GM23338 (cell line): ENCODE data around the gene OGFOD2. TPM values are rescaled to one million over a fixed set of nuclear protein-coding genes. Genes with fewer than 3 reads are reported as not detected.

Experiments used
- ATAC-seq: fragments of 200-7000 bp; cut with Tn5 transposase; 3 replicates; pipeline ENCODE4 v1.9.1; 2020
- DNase-seq: peaks from one replicate; pipeline ENCODE4 v3.0.0-alpha.2; 2015; ENCODE audit warnings: low spot score
- H2AFZ ChIP-seq: fragments of 200-600 bp; sonication (generic); 2 replicates; pipeline ENCODE4 v1.8.0; 2016; ENCODE audit warnings: antibody characterized with exemption, mild to moderate bottlenecking, moderate library complexity
- H3F3A ChIP-seq: fragments of 200-600 bp; sonication (generic); replicated peaks from 2 replicates; pipeline ENCODE4 v1.8.0; 2017; ENCODE audit warnings: antibody characterized with exemption, mixed run types, low read depth
- H3K27ac ChIP-seq: fragments of 200-600 bp; sonication (generic); 2 replicates; pipeline ENCODE4 v1.6.1; 2016; ENCODE audit warnings: low read depth
- H3K27me3 ChIP-seq: fragments of 200-600 bp; sonication (generic); 2 replicates; pipeline ENCODE4 v1.8.0; 2016; ENCODE audit warnings: mild to moderate bottlenecking, mixed run types, moderate library complexity; ENCODE audit not compliant: insufficient read depth
- H3K36me3 ChIP-seq: fragments of 200-600 bp; sonication (generic); 2 replicates; pipeline ENCODE4 v1.8.0; 2016; ENCODE audit warnings: mild to moderate bottlenecking; ENCODE audit not compliant: insufficient read depth
- H3K4me1 ChIP-seq: fragments of 200-600 bp; sonication (generic); 2 replicates; pipeline ENCODE4 v1.8.0; 2016; ENCODE audit warnings: mild to moderate bottlenecking, moderate library complexity; ENCODE audit not compliant: insufficient read depth
- H3K4me2 ChIP-seq: fragments of 200-600 bp; sonication (generic); 2 replicates; pipeline ENCODE4 v1.7.1; 2017; ENCODE audit warnings: mixed run types
- H3K4me3 ChIP-seq: fragments of 200-600 bp; sonication (generic); 2 replicates; pipeline ENCODE4 v1.6.1; 2016; ENCODE audit warnings: mixed run types
- H3K79me2 ChIP-seq: fragments of 200-600 bp; sonication (generic); replicated peaks from 2 replicates; pipeline ENCODE4 v1.8.0; 2017; ENCODE audit warnings: mild to moderate bottlenecking; ENCODE audit not compliant: insufficient read depth
- H3K9me2 ChIP-seq: fragments of 200-600 bp; sonication (generic); 2 replicates; pipeline ENCODE4 v1.8.0; 2017; ENCODE audit not compliant: insufficient read depth
- H4K20me1 ChIP-seq: fragments of 200-600 bp; sonication (generic); replicated peaks from 2 replicates; pipeline ENCODE4 v1.8.0; 2017; ENCODE audit warnings: mild to moderate bottlenecking; ENCODE audit not compliant: insufficient read depth
- H3K27ac Mint-ChIP-seq: 2 replicates; pipeline ENCODE4 v1.8.0; 2020; ENCODE audit warnings: inconsistent platforms, mild to moderate bottlenecking, moderate library complexity, mixed read lengths
- H3K27me3 Mint-ChIP-seq: 3 replicates; pipeline ENCODE4 v1.8.0; 2022; ENCODE audit warnings: low read depth, mild to moderate bottlenecking, moderate library complexity, mixed read lengths, inconsistent platforms; ENCODE audit not compliant: insufficient read depth, poor library complexity
- H3K36me3 Mint-ChIP-seq: 3 replicates; pipeline ENCODE4 v1.8.0; 2021; ENCODE audit warnings: low read depth, mild to moderate bottlenecking, inconsistent platforms, moderate library complexity, mixed read lengths
- H3K4me1 Mint-ChIP-seq: 3 replicates; pipeline ENCODE4 v1.8.0; 2020; ENCODE audit warnings: mild to moderate bottlenecking, inconsistent platforms, mixed read lengths
- H3K4me3 Mint-ChIP-seq: 3 replicates; pipeline ENCODE4 v1.8.0; 2021; ENCODE audit warnings: moderate library complexity, mild to moderate bottlenecking, inconsistent platforms, mixed read lengths
- H3K9me3 Mint-ChIP-seq: 3 replicates; pipeline ENCODE4 v1.8.0; 2020; ENCODE audit warnings: moderate library complexity, mild to moderate bottlenecking, inconsistent platforms, mixed read lengths
- CREB1 ChIP-seq: fragments of 250-450 bp; sonication (Bioruptor Pico); IDR thresholded peaks from 2 replicates; pipeline ENCODE4 v1.5.0; 2020; ENCODE audit warnings: low read depth, mild to moderate bottlenecking, moderate library complexity
- EZH2 ChIP-seq: fragments of 200-600 bp; sonication (generic); IDR thresholded peaks from one replicate; pipeline ENCODE4 v1.8.0; 2017; ENCODE audit warnings: antibody characterized with exemption, mild to moderate bottlenecking, low read depth; ENCODE audit not compliant: unreplicated experiment
- EZH2phosphoT487 ChIP-seq: fragments of 200-600 bp; sonication (generic); IDR thresholded peaks from one replicate; pipeline ENCODE4 v1.8.1; 2018; ENCODE audit warnings: antibody characterized with exemption; ENCODE audit not compliant: unreplicated experiment
- JUNB ChIP-seq: IDR thresholded peaks from one replicate; pipeline ENCODE4 v1.6.1; 2016; ENCODE audit warnings: antibody characterized with exemption; ENCODE audit not compliant: unreplicated experiment
- NANOG ChIP-seq: IDR thresholded peaks from 2 replicates; pipeline ENCODE4 v1.6.1; 2016; ENCODE audit warnings: antibody characterized with exemption, borderline replicate concordance
- POLR2AphosphoS5 ChIP-seq: IDR thresholded peaks from 2 replicates; pipeline ENCODE4 v1.6.1; 2016; ENCODE audit warnings: antibody characterized with exemption, low read depth
- ZNF114 ChIP-seq: fragments of 250-450 bp; sonication (Bioruptor Pico); IDR thresholded peaks from 2 replicates; pipeline ENCODE4 v1.5.0; 2020; ENCODE audit warnings: mild to moderate bottlenecking, moderate library complexity
- ZNF331 ChIP-seq: fragments of 250-450 bp; sonication (Bioruptor Pico); IDR thresholded peaks from 2 replicates; pipeline ENCODE4 v1.5.0; 2020; ENCODE audit warnings: low read depth, mild to moderate bottlenecking, moderate library complexity
- polyA plus RNA-seq: library from polyadenylated mRNA; unstranded; fragments of >200 nt; fragmentation: Nextera tagmentation; extraction: Ambion mirVana; gene quantifications from 2 replicates; pipeline ENCODE4 v1.2.1, GENCODE V29; 2016
- total RNA-seq: library from RNA; depleted of rRNA; stranded (reverse); fragments of >200 nt; shearing (Covaris generic); gene quantifications from 2 replicates; pipeline ENCODE4 v1.2.3, GENCODE V29; 2014
- TF ChIP-seq, protein P1 (sequence below): IDR thresholded peaks from 2 replicates; pipeline ENCODE4 v1.6.1; 2016; ENCODE audit warnings: antibody characterized with exemption
- TF ChIP-seq, protein P2 (sequence below): fragments of 250-450 bp; sonication (Bioruptor Pico); IDR thresholded peaks from 2 replicates; pipeline ENCODE4 v1.5.0; 2020; ENCODE audit warnings: mild to moderate bottlenecking, moderate library complexity

The OGFOD2 gene
- total and polyA plus RNA-seq, 2 experiments from 2014 or later, result 13.1 to 16.1 TPM

DNA sequence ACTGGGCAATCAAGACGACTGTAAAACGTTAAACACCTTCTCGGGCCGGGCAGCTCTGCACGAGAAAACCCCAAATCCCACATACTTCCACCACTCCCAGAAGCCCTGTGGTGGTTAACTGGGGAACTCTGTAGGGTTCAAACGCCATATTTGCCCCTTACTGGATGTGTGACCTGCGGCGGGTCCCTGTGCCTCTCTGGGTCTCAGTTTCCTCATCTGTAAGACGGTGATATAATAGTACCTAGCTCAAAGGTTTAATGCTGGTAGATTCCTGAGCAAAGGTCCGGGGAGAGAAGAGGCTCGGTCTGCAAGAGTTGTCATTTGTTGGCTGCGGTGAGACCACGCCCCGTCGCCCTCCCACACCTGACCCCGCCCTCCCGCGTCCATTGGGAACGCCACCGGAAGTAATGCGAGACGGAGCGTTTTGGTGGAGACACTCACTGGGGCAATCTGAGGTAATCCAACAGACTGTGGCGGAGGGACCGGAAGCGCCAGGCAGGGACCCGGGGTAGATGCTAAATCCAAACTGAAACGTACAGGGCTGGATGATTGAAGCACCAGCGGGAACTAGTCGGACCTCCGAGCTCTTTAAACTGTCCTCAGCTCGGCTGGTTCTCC, 661 bp upstream of the OGFOD2 start:
- Histone ChIP-seq H3F3A (no peaks in the 10 kb centered on the region), H3K4me1 (peaks cover 7% of the 10 kb centered on the region; the same call in 1 of the 2 replicates), H4K20me1 (no peaks in the 10 kb centered on the region; the same call in 1 of the 2 replicates), H3K9me2 (no peaks in the 10 kb centered on the region), H3K27me3 (no peaks in the 10 kb centered on the region), H3K4me3 (peak overlapping the region; percentile 93), H2AFZ (peak overlapping the region; percentile 98), H3K79me2 (peaks cover 12% of the 10 kb centered on the region; the same call in 1 of the 2 replicates), H3K4me2 (peak overlapping the region; percentile 91), H3K36me3 (no peaks in the 10 kb centered on the region), H3K27ac (peak overlapping the region; percentile 91)
- peaks cover 2% of the 10 kb centered on the region; the same call in 1 of the 3 replicates for H3K4me1 Mint-ChIP-seq
- H3K27ac Mint-ChIP-seq, result peak overlapping the region; percentile 99
- peak overlapping the region; percentile 97 for H3K4me3 Mint-ChIP-seq
- ATAC-seq, result peak; percentile 91
- TF ChIP-seq, protein P1, sequence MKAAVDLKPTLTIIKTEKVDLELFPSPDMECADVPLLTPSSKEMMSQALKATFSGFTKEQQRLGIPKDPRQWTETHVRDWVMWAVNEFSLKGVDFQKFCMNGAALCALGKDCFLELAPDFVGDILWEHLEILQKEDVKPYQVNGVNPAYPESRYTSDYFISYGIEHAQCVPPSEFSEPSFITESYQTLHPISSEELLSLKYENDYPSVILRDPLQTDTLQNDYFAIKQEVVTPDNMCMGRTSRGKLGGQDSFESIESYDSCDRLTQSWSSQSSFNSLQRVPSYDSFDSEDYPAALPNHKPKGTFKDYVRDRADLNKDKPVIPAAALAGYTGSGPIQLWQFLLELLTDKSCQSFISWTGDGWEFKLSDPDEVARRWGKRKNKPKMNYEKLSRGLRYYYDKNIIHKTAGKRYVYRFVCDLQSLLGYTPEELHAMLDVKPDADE, result peak; percentile 77
- TF ChIP-seq POLR2AphosphoS5 (peak; percentile 68), NANOG (no peak), CREB1 (CRISPR knock-in tag) (peak; percentile 59), JUNB (peak; percentile 86)
- peaks cover 21% of the 10 kb centered on the region for H3K27me3 Mint-ChIP-seq
- no peaks in the 10 kb centered on the region for H3K9me3 Mint-ChIP-seq
- peak; percentile 99 for DNase-seq
- no peaks in the 10 kb centered on the region for H3K36me3 Mint-ChIP-seq

DNA sequence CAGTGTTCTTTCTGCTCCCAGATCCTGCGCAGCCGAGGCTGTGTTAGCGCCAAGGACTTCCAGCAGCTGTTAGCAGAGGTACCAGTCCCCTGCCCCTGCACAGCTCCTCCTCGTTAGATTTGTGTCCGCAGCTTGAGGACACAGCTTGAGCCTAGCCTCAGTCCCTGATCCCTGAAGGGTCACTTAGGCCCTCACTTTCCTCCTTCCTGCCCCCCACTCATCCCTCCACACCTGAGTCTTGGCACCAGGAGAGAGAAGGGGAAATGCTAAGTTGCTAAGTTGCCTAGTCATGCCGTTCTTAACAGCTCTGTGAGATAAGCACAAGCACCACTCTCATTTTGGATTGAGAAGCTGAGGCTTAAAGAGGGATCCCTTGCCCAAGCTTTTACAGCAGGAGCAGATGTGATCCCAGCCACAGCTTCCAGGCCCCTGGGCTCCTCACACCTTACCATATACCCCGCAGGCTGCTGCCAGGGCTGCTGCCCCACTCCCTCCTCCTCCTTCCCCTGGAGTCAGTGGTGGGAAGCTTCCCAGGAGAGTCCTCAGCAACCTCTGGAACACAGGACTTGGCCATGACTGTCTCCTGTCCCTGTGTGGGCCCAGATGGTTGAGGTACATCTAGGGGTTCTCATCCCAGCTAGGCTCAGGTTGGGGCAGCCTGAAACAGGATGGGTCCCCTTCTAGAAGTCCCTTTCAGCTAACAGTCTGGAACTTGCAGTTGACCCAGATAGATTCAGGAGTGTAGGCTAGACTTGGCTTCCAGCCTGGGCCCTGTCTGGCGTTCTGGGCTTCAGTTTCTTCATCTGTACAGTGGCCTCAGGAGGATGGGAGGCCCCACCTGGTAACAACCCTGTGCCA, 975 bp downstream of the OGFOD2 start:
- H3K27ac Mint-ChIP-seq, result peak overlapping the region; percentile 99
- peaks cover 29% of the 10 kb centered on the region for H3K27me3 Mint-ChIP-seq
- H3K79me2 ChIP-seq, result peaks cover 15% of the 10 kb centered on the region; the same call in 1 of the 2 replicates
- no peak overlapping the region for H2AFZ ChIP-seq
- H3K4me2 ChIP-seq, result peak overlapping the region; percentile 91
- H3K4me3 ChIP-seq, result peak overlapping the region; percentile 93
- H3F3A ChIP-seq, result no peaks in the 10 kb centered on the region
- H3K4me1 ChIP-seq, result peaks cover 13% of the 10 kb centered on the region; the same call in 1 of the 2 replicates
- H3K27ac ChIP-seq, result no peak overlapping the region; the same call in 1 of the 2 replicates
- H4K20me1 ChIP-seq, result no peaks in the 10 kb centered on the region; the same call in 1 of the 2 replicates
- no peaks in the 10 kb centered on the region for H3K27me3 ChIP-seq
- peak overlapping the region; percentile 97 for H3K4me3 Mint-ChIP-seq
- no peaks in the 10 kb centered on the region for H3K9me2 ChIP-seq
- H3K4me1 Mint-ChIP-seq, result peaks cover 3% of the 10 kb centered on the region; the same call in 1 of the 3 replicates
- no peaks in the 10 kb centered on the region for H3K36me3 ChIP-seq
- H3K9me3 Mint-ChIP-seq, result no peaks in the 10 kb centered on the region
- ATAC-seq, result no peak
- H3K36me3 Mint-ChIP-seq, result no peaks in the 10 kb centered on the region
- no peak for DNase-seq
- TF ChIP-seq ZNF331 (CRISPR knock-in tag), result no peak
- no peak for TF ChIP-seq EZH2phosphoT487
- TF ChIP-seq NANOG, result no peak
- TF ChIP-seq, protein P2, sequence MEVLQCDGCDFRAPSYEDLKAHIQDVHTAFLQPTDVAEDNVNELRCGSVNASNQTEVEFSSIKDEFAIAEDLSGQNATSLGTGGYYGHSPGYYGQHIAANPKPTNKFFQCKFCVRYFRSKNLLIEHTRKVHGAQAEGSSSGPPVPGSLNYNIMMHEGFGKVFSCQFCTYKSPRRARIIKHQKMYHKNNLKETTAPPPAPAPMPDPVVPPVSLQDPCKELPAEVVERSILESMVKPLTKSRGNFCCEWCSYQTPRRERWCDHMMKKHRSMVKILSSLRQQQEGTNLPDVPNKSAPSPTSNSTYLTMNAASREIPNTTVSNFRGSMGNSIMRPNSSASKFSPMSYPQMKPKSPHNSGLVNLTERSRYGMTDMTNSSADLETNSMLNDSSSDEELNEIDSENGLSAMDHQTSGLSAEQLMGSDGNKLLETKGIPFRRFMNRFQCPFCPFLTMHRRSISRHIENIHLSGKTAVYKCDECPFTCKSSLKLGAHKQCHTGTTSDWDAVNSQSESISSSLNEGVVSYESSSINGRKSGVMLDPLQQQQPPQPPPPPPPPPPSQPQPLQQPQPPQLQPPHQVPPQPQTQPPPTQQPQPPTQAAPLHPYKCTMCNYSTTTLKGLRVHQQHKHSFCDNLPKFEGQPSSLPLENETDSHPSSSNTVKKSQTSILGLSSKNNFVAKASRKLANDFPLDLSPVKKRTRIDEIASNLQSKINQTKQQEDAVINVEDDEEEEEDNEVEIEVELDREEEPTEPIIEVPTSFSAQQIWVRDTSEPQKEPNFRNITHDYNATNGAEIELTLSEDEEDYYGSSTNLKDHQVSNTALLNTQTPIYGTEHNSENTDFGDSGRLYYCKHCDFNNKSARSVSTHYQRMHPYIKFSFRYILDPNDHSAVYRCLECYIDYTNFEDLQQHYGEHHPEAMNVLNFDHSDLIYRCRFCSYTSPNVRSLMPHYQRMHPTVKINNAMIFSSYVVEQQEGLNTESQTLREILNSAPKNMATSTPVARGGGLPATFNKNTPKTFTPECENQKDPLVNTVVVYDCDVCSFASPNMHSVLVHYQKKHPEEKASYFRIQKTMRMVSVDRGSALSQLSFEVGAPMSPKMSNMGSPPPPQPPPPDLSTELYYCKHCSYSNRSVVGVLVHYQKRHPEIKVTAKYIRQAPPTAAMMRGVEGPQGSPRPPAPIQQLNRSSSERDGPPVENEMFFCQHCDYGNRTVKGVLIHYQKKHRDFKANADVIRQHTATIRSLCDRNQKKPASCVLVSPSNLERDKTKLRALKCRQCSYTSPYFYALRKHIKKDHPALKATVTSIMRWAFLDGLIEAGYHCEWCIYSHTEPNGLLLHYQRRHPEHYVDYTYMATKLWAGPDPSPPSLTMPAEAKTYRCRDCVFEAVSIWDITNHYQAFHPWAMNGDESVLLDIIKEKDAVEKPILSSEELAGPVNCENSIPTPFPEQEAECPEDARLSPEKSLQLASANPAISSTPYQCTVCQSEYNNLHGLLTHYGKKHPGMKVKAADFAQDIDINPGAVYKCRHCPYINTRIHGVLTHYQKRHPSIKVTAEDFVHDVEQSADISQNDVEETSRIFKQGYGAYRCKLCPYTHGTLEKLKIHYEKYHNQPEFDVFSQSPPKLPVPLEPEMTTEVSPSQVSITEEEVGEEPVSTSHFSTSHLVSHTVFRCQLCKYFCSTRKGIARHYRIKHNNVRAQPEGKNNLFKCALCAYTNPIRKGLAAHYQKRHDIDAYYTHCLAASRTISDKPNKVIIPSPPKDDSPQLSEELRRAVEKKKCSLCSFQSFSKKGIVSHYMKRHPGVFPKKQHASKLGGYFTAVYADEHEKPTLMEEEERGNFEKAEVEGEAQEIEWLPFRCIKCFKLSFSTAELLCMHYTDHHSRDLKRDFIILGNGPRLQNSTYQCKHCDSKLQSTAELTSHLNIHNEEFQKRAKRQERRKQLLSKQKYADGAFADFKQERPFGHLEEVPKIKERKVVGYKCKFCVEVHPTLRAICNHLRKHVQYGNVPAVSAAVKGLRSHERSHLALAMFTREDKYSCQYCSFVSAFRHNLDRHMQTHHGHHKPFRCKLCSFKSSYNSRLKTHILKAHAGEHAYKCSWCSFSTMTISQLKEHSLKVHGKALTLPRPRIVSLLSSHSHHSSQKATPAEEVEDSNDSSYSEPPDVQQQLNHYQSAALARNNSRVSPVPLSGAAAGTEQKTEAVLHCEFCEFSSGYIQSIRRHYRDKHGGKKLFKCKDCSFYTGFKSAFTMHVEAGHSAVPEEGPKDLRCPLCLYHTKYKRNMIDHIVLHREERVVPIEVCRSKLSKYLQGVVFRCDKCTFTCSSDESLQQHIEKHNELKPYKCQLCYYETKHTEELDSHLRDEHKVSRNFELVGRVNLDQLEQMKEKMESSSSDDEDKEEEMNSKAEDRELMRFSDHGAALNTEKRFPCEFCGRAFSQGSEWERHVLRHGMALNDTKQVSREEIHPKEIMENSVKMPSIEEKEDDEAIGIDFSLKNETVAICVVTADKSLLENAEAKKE (CRISPR knock-in tag), result no peak
- no peak for TF ChIP-seq ZNF114 (CRISPR knock-in tag)
- TF ChIP-seq EZH2, result no peak
